Stimulated activated naive CD8-positive, alpha-beta T cell treated with anti-CD3 and anti-CD28 coated beads, Interleukin-15, Interleukin-2, amounts not matched to agents 100 U/mL and 50 U/mL, for 24 hours (primary cell): ENCODE measurements around the gene FLOT1.
A peak's percentile ranks its signal among the peaks of the same experiment; 100 is the strongest.

Experiments
- ATAC-seq: fragments of 150-1000 bp; cut with Tn5 transposase; one replicate; pipeline ENCODE4 v1.10.0; 2021
- DNase-seq: peaks from one replicate; pipeline ENCODE4 v3.0.0; 2021

FLOT1 gene, protein sequence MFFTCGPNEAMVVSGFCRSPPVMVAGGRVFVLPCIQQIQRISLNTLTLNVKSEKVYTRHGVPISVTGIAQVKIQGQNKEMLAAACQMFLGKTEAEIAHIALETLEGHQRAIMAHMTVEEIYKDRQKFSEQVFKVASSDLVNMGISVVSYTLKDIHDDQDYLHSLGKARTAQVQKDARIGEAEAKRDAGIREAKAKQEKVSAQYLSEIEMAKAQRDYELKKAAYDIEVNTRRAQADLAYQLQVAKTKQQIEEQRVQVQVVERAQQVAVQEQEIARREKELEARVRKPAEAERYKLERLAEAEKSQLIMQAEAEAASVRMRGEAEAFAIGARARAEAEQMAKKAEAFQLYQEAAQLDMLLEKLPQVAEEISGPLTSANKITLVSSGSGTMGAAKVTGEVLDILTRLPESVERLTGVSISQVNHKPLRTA

DNA sequence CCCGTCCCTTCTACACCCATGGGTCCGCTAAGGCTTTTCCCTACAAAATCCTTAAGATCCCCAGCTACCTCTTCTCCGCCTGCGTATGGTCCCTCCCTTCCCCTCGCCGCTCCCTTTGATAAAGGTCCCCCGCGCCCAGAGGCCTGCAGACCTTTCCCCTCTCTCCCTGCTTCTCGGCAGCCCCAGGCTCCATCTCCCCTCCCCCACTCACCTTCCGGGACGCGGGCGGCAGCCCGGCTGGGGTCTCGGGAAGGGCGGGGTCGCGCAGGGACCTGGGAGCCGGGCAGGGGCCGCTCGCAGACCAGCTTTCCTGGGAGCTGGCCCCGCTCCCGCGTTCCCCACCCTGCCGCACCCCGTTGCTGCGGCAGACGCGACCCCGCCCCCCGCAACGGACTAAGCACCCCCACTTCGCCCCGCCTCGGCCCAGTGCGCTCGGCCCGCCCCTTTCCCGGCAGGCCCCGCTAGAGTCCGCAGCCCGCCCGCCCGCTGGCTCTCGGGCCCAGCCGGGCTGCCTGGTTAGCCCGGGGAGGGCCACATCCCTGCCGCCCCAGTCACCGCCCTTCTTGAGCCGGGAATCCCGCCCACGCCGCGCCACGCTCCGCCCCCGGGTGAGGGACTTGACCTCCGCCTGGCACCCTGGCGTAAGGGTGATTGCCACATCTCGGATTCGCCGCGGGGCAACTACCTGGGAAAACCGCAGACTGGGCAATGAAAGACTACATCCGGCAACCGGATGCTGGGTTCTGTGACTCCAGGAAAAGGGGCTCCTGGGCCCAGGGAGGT lies at the start of gene FLOT1:
Gene FLOT1 (minus strand): TSS at position 372 of the 783 bp plus-strand sequence. CDS start 498 bp downstream, outside the sequence.
- peak; percentile 79 for ATAC-seq
- DNase-seq: peak; percentile 99

DNA sequence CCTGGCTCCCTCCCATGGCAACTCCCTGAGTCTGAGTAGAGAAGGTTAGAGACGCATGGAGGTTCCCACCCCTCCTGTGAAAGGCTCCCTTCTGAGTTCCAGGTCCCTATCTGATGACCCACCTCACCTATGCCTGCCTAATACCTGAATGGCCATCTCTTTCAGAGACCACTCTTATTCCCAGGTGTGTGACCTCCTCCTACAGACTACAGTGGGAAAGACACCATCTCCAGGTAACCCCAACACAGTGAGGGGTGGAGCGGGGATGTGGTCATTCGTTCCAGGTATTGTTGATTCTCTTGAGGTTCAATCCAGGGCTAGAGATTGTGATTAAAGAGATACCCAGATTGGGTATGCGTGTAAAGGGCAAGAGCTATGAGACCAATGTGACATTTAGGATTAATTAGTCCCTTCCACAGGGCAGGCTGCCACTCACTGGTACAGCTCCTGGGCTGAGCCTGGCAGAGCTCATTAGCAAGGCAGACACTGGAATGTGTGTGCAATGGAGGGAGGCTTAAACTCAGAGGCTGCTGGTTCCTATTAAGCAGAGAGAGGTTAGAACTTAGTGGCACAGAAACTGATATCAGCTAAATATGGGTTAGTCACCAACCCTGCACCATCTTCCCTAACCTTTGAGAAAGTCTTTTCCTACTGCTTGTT lies 48.4 kb upstream of the FLOT1 start:
- DNase-seq: no peak
- ATAC-seq: peak; percentile 19

DNA sequence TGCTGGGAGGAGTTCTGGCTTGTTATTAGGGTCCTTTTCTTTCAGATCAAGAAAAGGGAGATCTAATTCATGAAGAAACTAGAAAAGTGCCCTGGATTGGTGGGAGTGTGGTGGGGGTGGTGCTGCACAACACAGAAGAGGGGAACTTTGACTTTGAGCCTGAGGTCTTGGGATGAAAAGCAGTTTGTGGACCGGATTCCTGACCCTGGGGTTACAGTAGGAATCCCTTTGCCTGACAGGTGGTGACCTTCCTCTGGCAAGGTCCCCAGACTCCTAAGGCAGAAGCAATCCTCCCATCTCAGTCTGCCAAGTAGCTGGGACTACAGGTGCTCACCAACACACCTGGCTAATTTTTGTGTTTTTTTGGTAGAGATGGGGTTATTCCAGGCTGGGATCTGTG lies 47.1 kb upstream of the FLOT1 start:
- ATAC-seq (no peak), DNase-seq (no peak)

DNA sequence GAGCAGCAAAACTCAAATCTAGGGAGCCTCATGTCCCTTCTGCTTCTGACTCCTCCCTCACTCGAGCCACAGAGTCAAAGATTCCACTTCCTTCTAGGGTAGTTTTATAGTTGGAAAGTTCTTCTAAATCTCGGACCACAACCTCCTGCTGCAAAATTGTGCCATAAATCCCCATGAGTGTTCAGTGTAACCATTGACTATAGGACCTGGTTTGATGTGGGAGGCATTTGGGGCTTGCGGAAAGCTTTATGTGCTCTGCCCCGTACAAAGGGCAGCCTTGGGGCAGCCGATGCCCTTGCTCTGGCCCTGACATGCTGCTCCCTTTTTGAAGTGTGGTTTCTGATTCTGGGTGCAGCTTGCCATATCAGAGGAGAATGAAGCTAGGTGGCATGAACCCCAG lies 45.5 kb upstream of the FLOT1 start:
- peak; percentile 72 for ATAC-seq
- peak; percentile 57 for DNase-seq

DNA sequence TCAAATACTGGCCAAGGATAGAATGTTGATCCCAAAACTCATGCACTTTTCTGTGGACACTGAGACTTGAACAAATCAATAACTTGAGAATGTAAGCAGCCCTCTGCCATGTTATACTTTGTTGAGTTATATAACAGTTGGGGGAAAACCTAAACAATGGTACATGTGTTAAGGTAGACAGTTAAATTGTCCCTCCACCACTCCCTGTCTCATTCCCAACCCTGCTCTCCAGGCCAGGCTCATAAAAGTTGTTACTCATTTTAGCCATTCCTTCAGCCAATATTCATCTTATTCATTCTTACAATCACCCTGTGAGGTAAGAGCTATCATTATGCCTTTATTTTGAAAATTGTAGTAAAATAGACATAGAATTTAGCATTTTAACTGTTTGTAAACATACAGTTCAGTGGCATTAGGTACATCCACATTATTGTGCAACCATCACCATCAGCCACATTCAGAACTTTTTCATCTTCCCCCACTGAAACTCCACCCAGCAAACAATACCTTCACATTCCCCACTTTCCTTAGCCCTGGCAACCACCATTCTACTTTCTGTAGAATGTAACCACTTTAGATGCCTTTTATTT lies 40.0 kb upstream of the FLOT1 start:
- ATAC-seq (no peak), DNase-seq (no peak)

DNA sequence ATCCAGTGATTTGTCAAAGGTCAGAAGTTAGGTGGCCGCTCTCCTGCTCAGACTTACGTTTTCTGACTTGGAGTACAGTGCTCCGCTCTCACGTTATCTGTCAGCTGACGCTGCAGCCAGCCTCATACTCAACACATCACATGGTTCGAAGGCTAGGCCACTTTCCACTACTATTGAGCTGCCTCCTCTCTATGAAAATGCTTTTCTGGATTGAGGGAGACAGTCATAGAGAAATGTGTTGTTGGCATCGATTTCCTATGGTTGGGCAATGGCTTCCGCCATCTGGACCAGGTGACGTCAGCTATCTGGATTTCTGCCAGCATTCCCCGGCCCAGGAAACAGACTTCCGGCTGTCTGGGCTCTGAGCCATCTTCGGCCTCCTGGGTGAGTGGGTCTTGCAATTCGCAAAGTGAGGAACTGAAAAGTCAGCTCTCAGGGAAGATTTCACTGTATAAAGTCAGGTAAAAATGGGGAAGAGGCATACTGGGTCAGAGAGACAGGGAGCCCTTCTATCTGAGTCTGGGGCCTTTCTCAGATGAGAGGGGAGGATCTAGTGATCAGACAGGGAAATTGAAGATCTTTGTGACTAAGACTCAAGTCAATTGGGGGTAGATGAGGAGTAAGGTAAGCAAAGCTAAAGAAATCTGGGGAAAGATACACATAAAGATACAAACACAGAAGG lies 39.4 kb upstream of the FLOT1 start:
- peak; percentile 47 for ATAC-seq
- peak; percentile 57 for DNase-seq

DNA sequence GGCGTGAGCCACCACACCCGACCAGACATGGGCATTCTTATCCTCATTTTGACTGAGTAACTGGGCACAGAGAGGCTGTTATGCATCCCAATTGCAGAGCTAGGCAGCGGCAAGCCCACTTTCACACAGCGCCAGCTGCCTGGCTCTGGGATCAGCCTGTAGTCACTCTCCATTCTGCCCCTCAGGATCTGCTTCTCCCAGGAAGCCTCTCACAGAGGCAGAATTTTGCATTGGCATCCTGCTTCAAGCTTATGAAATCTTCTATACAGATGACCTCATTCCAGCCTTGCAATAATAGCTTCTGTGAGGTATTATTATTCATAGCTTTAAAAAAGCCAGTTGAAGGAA lies 38.9 kb upstream of the FLOT1 start:
- DNase-seq (no peak), ATAC-seq (no peak)

DNA sequence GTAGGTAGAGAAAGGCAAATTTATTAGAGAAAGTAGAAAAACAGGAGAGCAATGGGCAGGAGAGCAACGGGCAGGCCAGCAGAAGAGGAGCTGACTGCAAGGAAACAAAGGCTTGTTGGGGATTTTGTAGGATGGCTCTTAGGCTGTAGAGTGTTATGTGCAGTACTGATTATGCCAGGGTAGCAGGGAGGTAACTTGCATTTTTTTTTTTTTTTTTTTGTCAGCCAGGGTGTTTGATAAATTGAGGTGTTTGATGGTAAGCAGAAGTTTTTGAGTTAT lies 38.1 kb upstream of the FLOT1 start:
- no peak for DNase-seq
- no peak for ATAC-seq

DNA sequence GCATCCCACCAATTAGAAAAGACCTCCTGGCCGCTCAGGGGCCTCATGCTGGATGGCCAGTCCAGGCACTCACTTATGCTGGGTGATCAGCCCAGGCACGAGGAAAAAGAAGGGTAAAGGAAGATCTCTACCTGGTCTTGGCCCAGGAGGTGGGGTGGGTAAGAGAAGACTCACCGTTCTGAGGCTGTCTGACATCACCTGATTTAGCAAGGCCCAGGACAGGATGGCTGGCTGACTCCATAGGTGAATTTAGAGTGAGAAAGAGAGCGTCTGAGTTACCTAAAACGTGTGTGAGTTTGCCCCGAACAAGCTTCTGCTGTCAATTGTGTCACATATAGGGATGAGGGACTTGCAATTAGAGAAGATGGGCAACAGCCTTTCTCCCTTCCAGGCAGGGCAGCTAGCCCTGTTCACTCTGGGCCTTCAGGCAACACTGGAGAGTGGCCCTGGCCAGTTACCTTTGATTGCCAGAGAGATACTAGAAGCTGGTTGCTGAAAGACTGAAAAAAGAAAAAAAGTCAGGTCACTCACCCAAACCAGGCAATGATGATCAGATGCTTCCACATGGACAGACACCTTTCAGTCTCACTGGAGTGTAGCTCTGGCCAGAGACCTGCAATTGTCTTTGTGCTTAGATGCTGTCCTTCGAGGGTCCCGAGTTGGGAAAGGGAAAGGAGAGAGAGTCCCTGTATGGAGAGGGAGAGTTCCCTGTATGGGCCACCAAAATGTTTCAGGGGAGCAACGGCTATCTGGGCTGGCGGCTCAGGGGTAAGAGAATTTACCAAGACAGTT lies 37.6 kb upstream of the FLOT1 start:
- no peak for DNase-seq
- no peak for ATAC-seq

DNA sequence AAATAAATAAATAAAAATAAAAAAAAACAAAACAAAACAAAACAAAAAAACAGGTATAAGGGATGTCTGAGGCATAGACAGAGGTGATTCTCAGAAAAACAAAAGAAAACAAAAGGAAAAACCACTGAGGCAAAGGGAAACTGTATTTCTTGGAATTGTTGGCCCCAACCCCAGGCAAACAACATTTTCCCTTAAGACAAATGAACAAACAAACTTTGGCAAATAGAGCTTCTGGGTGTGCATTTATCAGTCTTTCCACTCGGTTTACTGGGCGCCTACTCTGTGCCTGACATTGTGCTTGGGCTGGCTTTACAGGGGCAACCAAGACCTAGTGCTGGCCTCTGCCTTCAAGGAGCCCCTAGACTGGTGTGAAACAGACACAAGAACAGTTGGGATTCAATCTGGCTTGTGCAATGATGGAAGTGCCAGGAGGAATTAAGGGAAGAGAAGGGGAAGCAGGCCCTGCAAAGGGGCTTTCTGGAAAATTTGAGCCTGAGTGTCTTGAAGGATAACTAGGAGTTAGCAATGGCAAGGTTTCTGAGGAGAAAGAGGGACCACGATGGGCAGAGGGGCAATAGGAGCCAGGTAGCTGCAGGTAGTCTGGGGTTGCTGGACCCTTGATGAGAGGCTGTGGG lies 35.6 kb upstream of the FLOT1 start:
- no peak for ATAC-seq

DNA sequence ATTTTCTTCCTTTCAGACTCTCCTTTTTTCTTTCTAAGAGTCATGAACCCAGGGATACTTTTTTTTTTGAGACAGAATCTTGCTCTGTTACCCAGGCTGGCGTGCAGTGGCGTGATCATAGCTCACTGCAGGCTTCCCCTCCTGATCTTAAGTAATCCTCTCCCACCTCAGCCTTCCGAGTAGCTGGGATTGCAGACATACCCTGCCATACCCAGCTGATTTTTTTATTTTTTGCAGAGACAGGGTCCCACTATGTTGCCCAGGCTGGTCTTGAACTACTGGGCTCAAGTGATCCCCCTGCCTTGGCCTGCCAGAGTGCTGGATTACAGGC lies 34.6 kb upstream of the FLOT1 start:
- no peak for DNase-seq
- ATAC-seq: no peak

More for the DNA sequence above, 35.6 kb upstream of the FLOT1 start:
- DNase-seq: no peak

DNA sequence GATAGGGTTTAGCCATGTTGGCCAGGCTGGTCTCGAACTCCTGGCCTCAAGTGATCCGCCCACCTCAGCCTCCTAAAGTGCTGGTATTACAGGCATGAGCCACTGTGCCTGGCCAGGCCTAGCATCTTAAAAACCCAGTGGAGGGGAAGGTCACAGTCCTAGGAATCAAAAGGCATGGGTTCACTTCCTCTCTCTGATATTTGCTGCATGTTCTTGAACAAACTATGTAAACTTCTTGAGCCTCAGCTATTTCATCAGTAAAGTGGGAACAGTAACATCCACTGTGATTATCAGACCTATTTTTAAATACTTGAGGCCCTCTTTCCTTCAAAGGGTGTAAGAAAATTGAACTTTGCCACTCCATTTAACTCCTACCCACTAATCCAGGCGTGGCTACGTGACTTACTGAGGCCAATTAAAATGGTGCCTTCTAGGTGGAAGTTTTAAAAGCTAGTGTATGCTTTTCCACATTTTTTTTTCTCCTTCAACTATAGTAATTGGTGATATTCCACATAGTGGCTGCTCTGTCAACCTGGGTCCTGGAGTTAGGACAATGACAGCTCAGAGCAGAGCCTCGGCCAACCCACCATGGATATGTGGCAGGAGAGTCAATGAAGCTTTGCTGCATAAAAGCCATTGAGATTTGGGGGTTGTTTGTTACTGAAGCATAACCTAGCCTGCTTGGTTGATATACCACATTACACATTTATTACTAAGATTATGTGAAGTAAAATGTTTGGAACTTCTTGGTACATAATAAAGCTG lies 34.1 kb upstream of the FLOT1 start:
- DNase-seq: no peak
- no peak for ATAC-seq

DNA sequence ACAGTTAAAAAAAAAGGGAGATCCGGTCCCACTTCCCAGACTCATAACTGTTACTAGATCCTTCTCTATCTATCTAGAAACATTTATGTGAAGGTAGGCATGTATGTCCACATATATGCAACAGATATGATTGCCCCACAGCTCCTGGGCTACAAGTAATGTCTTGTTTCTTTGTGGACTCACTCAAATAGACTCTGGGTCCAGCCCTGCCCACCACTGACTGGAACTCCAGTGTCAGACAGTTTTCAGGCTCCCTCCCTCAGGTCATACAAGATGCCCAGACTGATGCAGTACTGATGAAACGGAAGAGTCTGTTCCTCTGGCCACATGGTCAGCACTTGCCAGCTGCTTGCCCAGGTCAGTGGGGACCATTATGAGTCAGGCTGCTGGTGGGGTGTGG lies 32.6 kb upstream of the FLOT1 start:
- ATAC-seq (no peak), DNase-seq (no peak)

DNA sequence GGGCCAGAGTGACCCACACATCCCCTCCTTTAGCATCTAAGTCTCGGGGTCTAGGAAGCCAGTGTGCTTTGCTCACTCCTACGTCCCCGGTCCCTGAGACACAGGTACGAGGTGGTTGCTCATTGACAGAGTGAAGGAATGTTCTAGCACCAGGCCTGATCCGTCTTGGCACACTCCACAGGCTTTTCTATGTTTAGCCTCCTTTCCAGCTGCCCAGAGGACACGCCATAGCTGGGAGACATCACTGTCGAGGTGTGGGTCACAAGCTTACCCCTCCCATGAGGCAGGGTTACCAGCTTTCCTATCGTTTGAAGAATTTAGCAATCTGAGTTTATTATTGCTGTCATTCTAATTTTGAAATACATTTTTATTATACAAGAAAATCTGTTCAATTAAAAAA lies 32.2 kb upstream of the FLOT1 start:
- no peak for DNase-seq

DNA sequence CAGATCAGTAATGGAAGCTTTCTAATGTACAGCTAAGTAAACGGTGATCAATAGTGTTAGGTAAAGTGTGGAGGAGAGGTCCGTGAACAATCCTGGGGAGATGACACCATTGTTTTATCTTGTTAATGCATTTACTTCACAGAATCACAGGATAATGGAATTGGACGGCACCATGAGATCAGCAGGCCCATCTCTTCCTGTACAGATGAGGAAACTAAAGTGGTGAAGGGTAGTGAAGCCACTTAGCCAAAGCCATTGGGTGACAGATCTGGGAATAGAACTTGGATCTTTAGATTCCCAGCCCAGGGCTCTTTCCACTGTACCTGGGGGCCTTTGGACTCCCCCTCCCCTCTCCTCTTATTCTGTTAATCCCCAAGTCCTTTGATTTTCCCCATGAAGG lies 28.1 kb upstream of the FLOT1 start:
- DNase-seq (no peak), ATAC-seq (no peak)

More for the DNA sequence above, 32.2 kb upstream of the FLOT1 start:
- ATAC-seq: no peak

DNA sequence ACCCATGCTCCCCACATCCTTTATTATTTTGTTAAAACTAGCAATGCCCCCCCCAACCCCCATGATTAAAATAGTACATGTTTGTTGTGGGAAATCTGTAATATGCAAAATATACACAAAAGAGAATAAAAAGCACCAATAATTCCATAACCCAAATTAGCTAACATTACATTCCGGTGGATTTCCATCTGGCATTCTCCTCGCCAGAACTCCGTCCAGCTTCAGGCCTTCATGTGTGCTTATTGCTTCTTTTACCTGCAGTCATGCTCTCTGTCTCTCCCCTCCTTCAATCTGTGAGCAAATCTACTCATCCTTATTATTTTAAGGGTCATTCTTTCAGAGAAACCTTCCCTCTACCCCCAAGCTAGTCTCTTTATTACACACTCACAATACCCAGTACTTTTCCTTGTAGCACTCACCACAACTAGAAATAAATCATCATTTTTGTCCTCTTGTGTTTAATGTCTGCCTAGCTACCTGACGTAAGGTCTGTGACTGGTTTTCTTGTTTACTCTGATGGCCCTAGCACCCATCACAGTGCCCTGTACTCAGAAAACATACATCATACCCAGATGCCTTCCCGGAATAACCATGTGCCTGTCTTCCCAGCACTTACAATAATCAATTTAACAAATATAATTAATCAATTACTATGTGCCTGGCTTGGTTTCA lies 27.5 kb upstream of the FLOT1 start:
- DNase-seq (no peak), ATAC-seq (peak; percentile 39)

DNA sequence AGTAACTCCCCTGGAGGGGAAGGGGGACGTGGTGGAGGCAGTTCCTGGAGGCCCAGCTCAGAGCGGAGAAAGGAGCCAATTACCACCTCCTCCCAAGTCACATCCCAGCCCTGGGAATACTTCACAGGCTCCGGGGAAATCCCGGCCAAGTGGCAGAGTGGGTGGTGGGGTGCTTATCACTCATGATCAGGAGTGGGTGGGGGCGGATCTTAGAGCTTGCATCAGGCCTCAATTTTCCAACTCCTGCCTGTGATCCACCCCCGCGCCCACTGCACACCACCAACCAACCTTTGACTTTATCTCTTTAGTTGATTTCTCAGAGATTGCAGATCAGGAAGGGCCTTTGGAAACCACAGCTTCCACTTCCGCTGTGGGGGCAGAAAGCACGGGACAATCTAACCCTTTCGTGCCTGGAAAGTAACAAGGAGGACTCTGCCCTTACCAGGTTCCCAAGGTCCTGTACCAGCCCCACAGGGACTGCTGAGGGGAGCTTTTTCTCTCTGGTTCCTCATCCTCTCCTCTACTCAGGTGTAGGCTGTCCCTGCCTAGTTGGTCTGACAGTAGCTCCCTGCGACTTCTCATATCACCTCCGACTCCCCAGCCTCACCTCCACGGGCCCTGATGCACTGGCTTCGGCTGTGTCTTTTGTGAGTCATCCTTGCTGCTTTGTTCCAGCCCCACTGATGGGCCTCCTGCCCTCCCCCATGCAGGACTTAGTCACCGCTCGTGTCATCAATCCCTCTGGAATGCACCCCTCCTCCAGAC lies 26.8 kb upstream of the FLOT1 start:
- DNase-seq (peak; percentile 86), ATAC-seq (peak; percentile 64)

DNA sequence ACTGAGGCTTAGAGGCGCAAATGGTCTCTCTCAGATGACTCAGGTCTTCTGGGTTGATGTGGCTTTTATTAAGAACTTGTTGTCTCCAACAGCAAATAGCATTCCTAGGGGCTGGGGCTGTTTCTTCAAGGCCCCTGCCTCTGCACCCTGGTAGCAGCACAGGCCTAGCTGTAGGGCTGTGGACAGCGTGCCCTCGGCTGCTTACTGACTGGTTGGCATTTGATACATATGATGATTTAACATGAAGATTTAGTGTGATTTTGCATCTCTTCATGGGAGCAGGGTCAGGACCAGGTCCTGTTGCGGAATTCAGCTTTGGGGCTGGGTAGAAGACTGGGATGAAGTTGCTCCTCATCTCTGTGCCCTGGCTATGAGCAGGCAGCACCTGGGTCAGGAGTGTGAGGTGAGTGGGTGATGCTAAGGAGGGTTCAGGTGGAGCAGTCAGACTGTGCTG lies 26.2 kb upstream of the FLOT1 start:
- no peak for DNase-seq
- peak; percentile 50 for ATAC-seq

DNA sequence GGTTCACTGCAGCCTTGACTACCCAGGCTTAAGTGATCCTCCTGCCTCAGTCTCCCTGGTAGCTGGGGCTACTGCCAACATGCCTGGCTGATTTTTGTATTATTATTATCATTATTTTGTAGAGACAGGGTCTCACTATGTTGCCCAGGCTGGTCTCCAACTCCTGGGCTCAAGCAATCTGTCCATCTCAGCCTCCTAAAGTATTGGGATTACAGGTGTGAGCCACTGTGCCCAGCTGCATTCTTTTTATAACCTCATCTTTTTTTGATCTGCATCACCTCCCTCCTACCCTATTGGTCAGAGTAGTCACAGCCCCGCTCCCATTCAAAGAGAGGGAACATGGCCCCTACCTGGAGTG lies 25.4 kb upstream of the FLOT1 start:
- DNase-seq (no peak), ATAC-seq (no peak)
